Ascending aorta (tissue), 2 donors: Measurements from ENCODE around the gene CLDN11. TPM values are rescaled to one million over a fixed set of nuclear protein-coding genes. Genes with fewer than 3 reads are reported as not detected.

Experiments
- DNase-seq, 2 donors: peaks; one replicate each; pipeline ENCODE4 v3.0.0-alpha.2; 2019; ENCODE audit warnings: low spot score in 2 of 2
- H3K27ac ChIP-seq, 2 donors: fragments of 200-600 bp; sonication (generic); one replicate each; pipeline ENCODE4 v1.5.1; 2016 to 2017; ENCODE audit warnings: mild to moderate bottlenecking in 1 of 2
- H3K27me3 ChIP-seq: fragments of 200-600 bp; sonication (generic); one replicate; pipeline ENCODE4 v1.5.1; 2017
- H3K36me3 ChIP-seq, 2 donors: fragments of 200-600 bp; sonication (generic); one replicate each; pipeline ENCODE4 v1.5.1; 2016
- H3K4me1 ChIP-seq, 2 donors: fragments of 200-600 bp; sonication (generic); one replicate each; pipeline ENCODE4 v1.5.1; 2016 to 2017; ENCODE audit warnings: mild to moderate bottlenecking in 1 of 2
- H3K4me3 ChIP-seq, 2 donors: fragments of 200-600 bp; sonication (generic); one replicate each; pipeline ENCODE4 v1.5.1; 2016 to 2017; ENCODE audit warnings: mild to moderate bottlenecking in 1 of 2
- H3K9me3 ChIP-seq, 2 donors: fragments of 200-600 bp; sonication (generic); one replicate each; pipeline ENCODE4 v1.5.1; 2016
- CTCF ChIP-seq, 3 experiments: fragments of 200-600 bp in 2 of 3; fragments of 450-650 bp in 1 of 3; sonication (generic) in 2 of 3; IDR thresholded peaks; one replicate each; pipeline ENCODE4 v1.5.1; 2016 to 2019; ENCODE audit warnings: antibody characterized with exemption in 3 of 3, mild to moderate bottlenecking in 1 of 3, moderate library complexity in 1 of 3
- intact Hi-C: fragments of 100-400 bp; cut with DNase I; formaldehyde crosslinking; loops from one replicate; pipeline ENCODE4 v1.15.1; 2023
- total RNA-seq: library from RNA; depleted of rRNA; stranded (reverse); fragments of >200 nt; gene quantifications from one replicate; pipeline ENCODE4 v1.1.0, GENCODE V29; 2016

Gene CLDN11
- 7.0 TPM for total RNA-seq

DNA sequence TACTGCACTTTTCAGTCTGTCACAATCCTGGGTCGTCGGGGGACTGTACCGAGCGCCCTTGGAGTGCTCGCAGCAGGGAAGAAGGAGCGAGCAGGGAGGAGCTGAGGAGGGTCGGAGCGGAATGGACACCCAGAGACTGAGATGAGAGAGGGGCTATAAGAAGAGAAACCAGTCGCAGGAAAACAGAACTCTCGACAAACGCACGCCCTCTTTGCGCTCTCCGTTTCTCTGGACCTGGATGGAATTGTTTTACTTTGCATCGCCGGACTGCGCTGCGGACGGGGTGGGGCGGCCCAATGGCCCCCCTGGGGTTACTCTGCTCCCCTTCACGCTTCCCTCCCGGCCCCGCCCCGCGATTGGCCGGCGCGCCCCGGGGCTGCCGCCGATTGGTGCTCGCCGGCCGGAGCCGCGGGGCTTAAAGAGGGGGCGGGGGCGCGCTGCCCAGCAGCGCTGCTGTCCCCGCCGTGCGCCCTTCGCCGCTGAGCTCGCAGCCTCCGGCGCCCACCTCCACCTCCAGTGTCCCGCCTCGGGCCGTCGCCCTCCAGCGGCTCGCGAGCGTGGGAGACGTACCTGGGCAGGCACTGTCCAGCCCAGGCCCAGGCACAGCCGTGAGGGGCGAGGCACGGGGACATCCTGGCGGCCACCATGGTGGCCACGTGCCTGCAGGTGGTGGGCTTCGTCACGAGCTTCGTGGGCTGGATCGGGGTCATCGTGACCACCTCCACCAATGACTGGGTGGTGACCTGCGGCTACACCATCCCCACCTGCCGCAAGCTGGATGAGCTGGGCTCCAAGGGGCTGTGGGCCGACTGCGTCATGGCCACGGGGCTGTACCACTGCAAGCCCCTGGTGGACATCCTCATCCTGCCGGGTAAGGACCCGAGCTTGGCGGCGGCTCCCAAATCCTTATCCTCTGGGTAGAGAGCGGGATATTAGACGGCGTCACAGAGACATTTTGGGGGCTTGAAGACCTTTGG lies at the start of gene CLDN11:
Gene CLDN11, plus strand, starts transcription at position 447 of the 977 bp plus-strand sequence. Its CDS starts 199 bp downstream, at position 646.
- Histone ChIP-seq H3K4me3 (peak within 1 kb of the TSS; percentile 67 to 71), H3K9me3 (no peaks in the 10 kb centered on the region), H3K4me1 (peaks cover 7 to 9% of the 10 kb centered on the region in 2 donors), H3K27me3 (no peaks in the 10 kb centered on the region), H3K36me3 (no peaks in the 10 kb centered on the region), H3K27ac (peak within 1 kb of the TSS in 1 of 2 donors; percentile 11)
- intact Hi-C loops = no loop called here
- DNase-seq = no peak
- no peak for TF ChIP-seq CTCF (IDR thresholded peaks at IDR 0.05)

GRCh38 chr3:170368921-170369320 lies 49.7 kb upstream of the CLDN11 start:
- Histone ChIP-seq H3K4me3 (peak overlapping the region in 1 of 2 donors; percentile 3), H3K9me3 (no peaks in the 10 kb centered on the region), H3K27me3 (no peaks in the 10 kb centered on the region), H3K36me3 (peaks cover 8 to 11% of the 10 kb centered on the region in 2 donors), H3K27ac (no peak overlapping the region), H3K4me1 (peaks cover 0 to 19% of the 10 kb centered on the region in 2 donors)
- intact Hi-C loops = no loop called here
- no peak for DNase-seq
- peak in 1 of 3 experiments; percentile 27 for TF ChIP-seq CTCF (IDR thresholded peaks at IDR 0.05)

GRCh38 chr3:170372190-170372879 lies 46.3 kb upstream of the CLDN11 start:
- TF ChIP-seq CTCF (IDR thresholded peaks at IDR 0.05) = no peak
- no peaks in the 10 kb centered on the region for H3K9me3 ChIP-seq
- no peaks in the 10 kb centered on the region for H3K27me3 ChIP-seq
- no peak overlapping the region for H3K4me3 ChIP-seq
- H3K4me1 ChIP-seq = peaks cover 4 to 27% of the 10 kb centered on the region in 2 donors
- DNase-seq = no peak
- peaks cover 6 to 7% of the 10 kb centered on the region in 2 donors for H3K36me3 ChIP-seq
- H3K27ac ChIP-seq = peak overlapping the region in 1 of 2 donors; percentile 10
- intact Hi-C loops = no loop called here

DNA sequence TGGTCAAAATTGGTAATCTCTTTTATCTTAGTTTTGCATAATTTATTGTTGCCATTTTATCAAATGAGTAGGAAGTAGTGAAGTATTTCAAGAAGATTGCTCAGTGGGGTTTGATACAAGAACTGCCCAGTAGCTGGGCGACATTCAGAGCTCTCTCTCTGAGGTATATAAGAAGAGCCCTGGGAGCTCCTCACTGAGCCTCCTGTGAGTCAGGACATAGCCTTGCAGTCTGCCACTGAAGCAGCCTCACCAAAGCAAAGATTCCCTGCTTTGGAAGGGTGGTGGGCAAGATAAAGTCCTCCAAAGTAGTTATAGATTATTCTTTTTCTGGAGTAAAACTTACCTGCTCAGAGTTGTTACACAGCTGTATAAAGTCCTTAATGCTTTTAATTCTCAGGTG lies 35.1 kb upstream of the CLDN11 start:
- intact Hi-C loops = no loop called here
- H3K36me3 ChIP-seq = peaks cover 47 to 65% of the 10 kb centered on the region in 2 donors
- H3K4me3 ChIP-seq = no peak overlapping the region
- no peaks in the 10 kb centered on the region for H3K9me3 ChIP-seq
- DNase-seq = no peak
- no peak for TF ChIP-seq CTCF (IDR thresholded peaks at IDR 0.05)
- no peak overlapping the region for H3K27ac ChIP-seq
- no peaks in the 10 kb centered on the region for H3K4me1 ChIP-seq
- H3K27me3 ChIP-seq = no peaks in the 10 kb centered on the region

DNA sequence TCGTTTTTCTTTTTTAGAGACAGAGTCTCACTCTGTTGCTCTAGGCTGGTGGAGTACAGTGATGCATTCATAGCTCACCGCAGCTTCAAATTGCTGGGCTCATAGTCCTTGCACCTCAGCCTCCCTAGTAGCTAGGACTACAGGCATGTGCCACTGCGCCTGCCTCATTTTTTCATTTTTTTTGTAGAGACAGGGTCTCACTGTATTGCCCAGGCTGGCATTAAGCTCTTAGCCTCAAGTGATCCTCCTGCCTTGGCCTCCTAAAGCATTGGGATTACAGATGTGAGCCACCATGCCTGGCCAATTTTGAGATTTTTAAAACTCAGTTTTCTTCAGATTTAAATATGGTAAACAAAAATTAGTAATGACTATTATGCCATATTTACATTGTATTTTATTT lies 32.2 kb upstream of the CLDN11 start:
- DNase-seq = no peak
- intact Hi-C loops = no loop called here
- H3K36me3 ChIP-seq = peaks cover 48 to 78% of the 10 kb centered on the region in 2 donors
- no peak overlapping the region for H3K27ac ChIP-seq
- H3K9me3 ChIP-seq = no peaks in the 10 kb centered on the region
- no peaks in the 10 kb centered on the region for H3K4me1 ChIP-seq
- no peaks in the 10 kb centered on the region for H3K27me3 ChIP-seq
- H3K4me3 ChIP-seq = no peak overlapping the region
- no peak for TF ChIP-seq CTCF (IDR thresholded peaks at IDR 0.05)
